Measurements from ENCODE around the gene MED15. TPM values are rescaled to one million over a fixed set of nuclear protein-coding genes. Genes with fewer than 3 reads are reported as not detected.

Gene MED15
- total RNA-seq, 3 donors from 2014 or later (not counting 1 experiment from before 2014, with no cell fraction given) = 269 to 291 (median 270) TPM

GRCh38 chr22:20565079-20565734 lies 57.8 kb downstream of the MED15 start:
- Histone ChIP-seq H3K27me3 (ENCODE audit: control insufficient read depth, insufficient read depth, low read length) (no peaks in the 10 kb centered on the region), H3K36me3 (ENCODE audit: control insufficient read depth, insufficient read depth, low read length) (peaks cover 42% of the 10 kb centered on the region), H3K9me3 (ENCODE audit: control insufficient read depth, insufficient read depth, low read length) (no peaks in the 10 kb centered on the region), H3K4me1 (ENCODE audit: control insufficient read depth, insufficient read depth, low read length) (peaks cover 76% of the 10 kb centered on the region), H3K4me3 (ENCODE audit: low read length) (no peak overlapping the region), H3K27ac (ENCODE audit: low read length) (peak overlapping the region; percentile 72)
- H3K27ac Mint-ChIP-seq = peak overlapping the region; percentile 94 to 95
- peak in 1 of 2 donors; percentile 64 for DNase-seq
- intact Hi-C loops (cut with micrococcal nuclease) = loop anchor here (5.0 to 10.0 kb wide), 2 partner anchors 137 to 140 kb away; no protein-coding TSS in a partner anchor
- WGBS (ENCODE audit: insufficient coverage) = 84% methylated on average over 13 of the region's 13 CpGs
- peak overlapping the region; percentile 89 for H3K4me3 Mint-ChIP-seq
- peak; percentile 29 to 37 (median 33) for ATAC-seq
- H3K9me3 Mint-ChIP-seq = no peaks in the 10 kb centered on the region
- peaks cover 66 to 75% of the 10 kb centered on the region in 2 donors for H3K4me1 Mint-ChIP-seq
- H3K27me3 Mint-ChIP-seq (ENCODE audit: low read depth in 2 of 2) = no peaks in the 10 kb centered on the region
- no peak for TF ChIP-seq CTCF (IDR thresholded peaks at IDR 0.05)
- H3K36me3 Mint-ChIP-seq = no peaks in the 10 kb centered on the region

- Histone ChIP-seq H3K36me3 (ENCODE audit: control insufficient read depth, insufficient read depth, low read length) (peaks cover 39% of the 10 kb centered on the region), H3K4me1 (ENCODE audit: control insufficient read depth, insufficient read depth, low read length) (peaks cover 81% of the 10 kb centered on the region), H3K4me3 (ENCODE audit: low read length) (no peak overlapping the region), H3K9me3 (ENCODE audit: control insufficient read depth, insufficient read depth, low read length) (no peaks in the 10 kb centered on the region), H3K27ac (ENCODE audit: low read length) (peak overlapping the region; percentile 72), H3K27me3 (ENCODE audit: control insufficient read depth, insufficient read depth, low read length) (no peaks in the 10 kb centered on the region)
- Mint-ChIP-seq H3K4me1 (peaks cover 72 to 80% of the 10 kb centered on the region in 2 donors), H3K4me3 (peak overlapping the region; percentile 89), H3K27ac (peak overlapping the region; percentile 94 to 95), H3K36me3 (no peaks in the 10 kb centered on the region), H3K9me3 (no peaks in the 10 kb centered on the region), H3K27me3 (ENCODE audit: low read depth in 2 of 2) (no peaks in the 10 kb centered on the region)
- DNase-seq = no peak
- no peak for ATAC-seq
- WGBS (ENCODE audit: insufficient coverage) = 37% methylated on average over 4 of the region's 4 CpGs
- intact Hi-C loops (cut with micrococcal nuclease) = loop anchor here (1.0 to 10.0 kb wide), 3 partner anchors 7 to 141 kb away; no protein-coding TSS in a partner anchor
- no peak for TF ChIP-seq CTCF (IDR thresholded peaks at IDR 0.05)
Observed at GRCh38 chr22:20565761-20566160, 58.4 kb downstream of the MED15 start.

- 27% methylated on average over 14 of the region's 14 CpGs for WGBS (ENCODE audit: insufficient coverage)
- Mint-ChIP-seq H3K27me3 (ENCODE audit: low read depth in 2 of 2) (no peaks in the 10 kb centered on the region), H3K4me1 (peaks cover 80 to 88% of the 10 kb centered on the region in 2 donors), H3K36me3 (no peaks in the 10 kb centered on the region), H3K27ac (peak overlapping the region; percentile 94 to 95), H3K4me3 (peak overlapping the region; percentile 89), H3K9me3 (no peaks in the 10 kb centered on the region)
- H3K27me3 ChIP-seq (ENCODE audit: control insufficient read depth, insufficient read depth, low read length) = no peaks in the 10 kb centered on the region
- intact Hi-C loops (cut with micrococcal nuclease) = loop anchor here (1.0 to 10.0 kb wide), 3 partner anchors 8 to 142 kb away; no protein-coding TSS in a partner anchor
- H3K27ac ChIP-seq (ENCODE audit: low read length) = peak overlapping the region; percentile 78
- H3K9me3 ChIP-seq (ENCODE audit: control insufficient read depth, insufficient read depth, low read length) = no peaks in the 10 kb centered on the region
- H3K4me3 ChIP-seq (ENCODE audit: low read length) = peak overlapping the region; percentile 31
- H3K4me1 ChIP-seq (ENCODE audit: control insufficient read depth, insufficient read depth, low read length) = peaks cover 90% of the 10 kb centered on the region
- peak; percentile 49 to 91 for DNase-seq
- TF ChIP-seq CTCF (IDR thresholded peaks at IDR 0.05) = no peak
- peak; percentile 24 to 45 (median 38) for ATAC-seq
- peaks cover 45% of the 10 kb centered on the region for H3K36me3 ChIP-seq (ENCODE audit: control insufficient read depth, insufficient read depth, low read length)
Observed at GRCh38 chr22:20566420-20567260, 59.2 kb downstream of the MED15 start.
